Lower leg skin (tissue), 3 donors: ENCODE data around the gene LIAS.

Experiments used
- CTCF ChIP-seq, 3 donors: fragments of 450-650 bp; IDR thresholded peaks; one replicate each; pipeline ENCODE4 v1.5.1; 2016; ENCODE audit warnings: antibody characterized with exemption in 3 of 3, mild to moderate bottlenecking in 3 of 3, moderate library complexity in 2 of 3
- POLR2A ChIP-seq, 2 donors: fragments of 450-650 bp; IDR thresholded peaks; one replicate each; pipeline ENCODE4 v1.6.1; 2016 to 2017; ENCODE audit warnings: antibody characterized with exemption in 2 of 2, mild to moderate bottlenecking in 1 of 2, moderate library complexity in 1 of 2

- TF ChIP-seq CTCF (IDR thresholded peaks at IDR 0.05) = no peak
- TF ChIP-seq POLR2A (IDR thresholded peaks at IDR 0.05) = no peak
Observed at GRCh38 chr4:39435659-39436563, 22.9 kb upstream of the LIAS start.
